Measurements from ENCODE around the gene ENTREP3.
"Not testable (repeated sequence)": the region's sequence is repeated elsewhere in the genome, so short reads cannot be mapped to it uniquely, and the experiment has no call there.

The ENTREP3 gene

GRCh38 chr1:155255243-155256007 lies at the start of gene ENTREP3:
Gene ENTREP3, minus strand, starts transcription at chr1:155255483. Its CDS starts 606 bp downstream, at chr1:155254877.
- Mint-ChIP-seq H3K36me3 (ENCODE audit: low read depth) (peaks cover 58% of the 10 kb centered on the region), H3K4me3 (peak within 1 kb of the TSS; percentile 80), H3K9me3 (no peaks in the 10 kb centered on the region), H3K4me1 (ENCODE audit: low read depth) (peaks cover 51% of the 10 kb centered on the region), H3K27me3 (no peaks in the 10 kb centered on the region), H3K27ac (peak within 1 kb of the TSS; percentile 83)
- peak; percentile 86 for DNase-seq

DNA sequence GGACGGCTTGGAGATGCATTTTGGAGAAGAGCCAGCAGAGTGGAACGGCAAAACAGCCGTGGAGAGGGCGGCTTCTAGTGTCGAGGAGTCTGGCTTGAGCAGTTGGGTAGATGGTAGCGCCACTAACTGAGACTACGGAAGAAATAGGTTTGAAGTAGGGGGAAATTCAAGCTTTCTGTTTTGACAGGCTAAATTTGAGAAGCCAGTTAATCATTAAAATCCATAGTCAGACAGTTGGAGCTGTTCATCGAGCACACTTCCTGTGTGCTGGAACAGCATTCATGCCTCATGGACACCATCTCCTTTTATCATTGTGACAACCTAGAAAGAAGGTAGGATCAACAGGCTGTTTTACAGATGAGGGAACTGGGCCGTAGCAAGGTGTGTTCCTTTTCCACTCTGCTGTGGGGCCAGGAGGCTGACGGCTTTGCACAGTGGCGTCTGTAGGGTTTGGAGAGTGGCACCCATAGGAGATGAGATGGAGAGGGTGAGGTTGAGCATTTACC lies 49.3 kb upstream of the ENTREP3 start:
- peaks cover 11% of the 10 kb centered on the region for H3K4me1 Mint-ChIP-seq (ENCODE audit: low read depth)
- no peak overlapping the region for H3K4me3 Mint-ChIP-seq
- H3K27ac Mint-ChIP-seq = no peak overlapping the region
- no peak for DNase-seq
- H3K36me3 Mint-ChIP-seq (ENCODE audit: low read depth) = peaks cover 10% of the 10 kb centered on the region
- H3K27me3 Mint-ChIP-seq = no peaks in the 10 kb centered on the region
- H3K9me3 Mint-ChIP-seq = no peaks in the 10 kb centered on the region

DNA sequence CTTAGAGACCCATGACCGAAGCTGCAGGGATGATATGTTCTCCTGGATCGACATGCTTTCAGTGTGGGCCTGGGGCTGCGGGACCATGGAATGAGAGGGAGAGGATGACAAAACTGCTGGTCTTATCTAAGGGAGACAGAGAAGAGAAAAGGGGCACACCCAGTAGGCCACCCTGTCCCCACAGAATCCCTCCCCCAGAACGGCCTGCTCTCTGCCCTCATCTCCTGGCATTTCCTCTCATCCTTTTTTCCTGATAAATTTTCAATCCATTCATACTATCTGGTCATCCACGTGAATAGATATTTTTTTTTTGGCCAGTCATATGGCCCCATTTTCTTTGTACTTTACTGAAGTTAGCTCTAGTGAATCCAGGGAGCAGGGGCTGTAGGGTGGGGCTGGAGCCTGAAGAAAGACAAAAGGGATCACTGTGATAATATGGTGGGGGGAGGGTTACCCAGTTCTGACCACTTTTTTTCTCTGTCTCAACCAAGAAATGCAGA lies 46.1 kb upstream of the ENTREP3 start, which contains the start of gene PKLR:
Gene PKLR, minus strand, starts transcription at position 97 of the 500 bp plus-strand sequence. Its CDS starts 43 bp downstream, at position 54.
- H3K27ac Mint-ChIP-seq = peak within 1 kb of the TSS; percentile 15
- no peak for DNase-seq
- peaks cover 15% of the 10 kb centered on the region for H3K27me3 Mint-ChIP-seq
- H3K36me3 Mint-ChIP-seq (ENCODE audit: low read depth) = no peaks in the 10 kb centered on the region
- H3K9me3 Mint-ChIP-seq = no peaks in the 10 kb centered on the region
- H3K4me3 Mint-ChIP-seq = no peak within 1 kb of the TSS
- H3K4me1 Mint-ChIP-seq (ENCODE audit: low read depth) = no peaks in the 10 kb centered on the region

DNA sequence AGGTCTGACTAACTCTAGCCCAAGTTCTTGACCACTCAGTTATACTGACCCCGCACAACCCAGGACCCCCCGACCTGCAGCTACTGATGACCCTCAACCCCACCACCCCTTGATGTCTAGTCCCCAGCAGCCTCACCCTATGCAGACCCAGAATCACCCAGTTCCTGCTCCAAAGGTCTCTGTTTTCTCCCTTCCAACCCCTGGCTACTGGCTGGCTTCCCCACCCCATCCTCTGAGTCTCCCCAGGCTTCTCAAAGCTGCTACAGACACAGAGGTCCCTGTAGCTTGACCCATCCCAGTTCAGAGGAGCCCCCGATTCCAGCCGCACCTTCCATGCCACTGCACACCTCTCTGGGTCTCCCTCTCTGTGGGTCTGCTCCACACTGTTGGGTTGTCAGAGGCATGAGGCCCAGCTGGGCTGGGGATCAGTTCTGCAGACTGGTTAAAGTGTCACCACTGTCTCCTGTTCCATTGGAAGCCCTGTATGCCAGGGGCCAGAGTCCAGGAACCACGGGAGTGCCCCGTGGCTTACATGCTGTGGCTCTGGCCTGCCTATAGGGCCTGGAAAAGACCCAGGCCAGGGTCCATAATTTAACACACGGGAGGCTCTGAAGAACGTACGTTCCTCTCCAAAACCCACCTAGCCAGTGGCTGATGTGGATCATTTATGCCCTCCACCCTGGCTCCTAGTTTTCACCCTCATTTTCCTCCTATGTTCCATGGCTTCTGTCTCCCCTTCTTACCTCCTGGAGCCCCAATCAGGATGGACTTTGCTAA lies 45.5 kb upstream of the ENTREP3 start:
- Mint-ChIP-seq H3K4me1 (ENCODE audit: low read depth) (no peaks in the 10 kb centered on the region), H3K36me3 (ENCODE audit: low read depth) (no peaks in the 10 kb centered on the region), H3K4me3 (no peak overlapping the region), H3K27ac (peak overlapping the region; percentile 15), H3K27me3 (peaks cover 21% of the 10 kb centered on the region), H3K9me3 (no peaks in the 10 kb centered on the region)
- no peak for DNase-seq

DNA sequence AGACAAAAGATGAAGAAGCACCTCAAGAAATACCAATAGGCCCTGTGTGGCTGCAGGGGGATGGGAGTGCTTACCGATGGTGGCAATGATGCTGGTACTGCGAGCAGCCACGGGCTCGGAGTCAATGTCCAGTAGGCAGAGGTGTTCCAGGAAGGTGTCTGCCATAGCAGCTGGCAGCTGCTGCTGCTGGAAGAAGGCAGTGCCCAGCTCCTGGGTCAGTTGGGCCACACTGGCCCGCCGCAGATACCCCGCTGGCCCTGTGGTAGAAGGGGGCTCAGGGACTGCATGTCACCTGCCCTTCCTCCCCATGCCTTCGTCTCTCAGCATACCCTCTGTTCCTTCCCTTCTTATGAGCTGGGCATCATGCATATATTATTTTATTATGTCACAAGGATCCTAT lies 44.7 kb upstream of the ENTREP3 start:
- H3K36me3 Mint-ChIP-seq (ENCODE audit: low read depth) = no peaks in the 10 kb centered on the region
- no peaks in the 10 kb centered on the region for H3K9me3 Mint-ChIP-seq
- H3K4me3 Mint-ChIP-seq = no peak overlapping the region
- H3K27ac Mint-ChIP-seq = no peak overlapping the region
- peaks cover 25% of the 10 kb centered on the region for H3K27me3 Mint-ChIP-seq
- no peaks in the 10 kb centered on the region for H3K4me1 Mint-ChIP-seq (ENCODE audit: low read depth)
- DNase-seq = no peak

- peaks cover 7% of the 10 kb centered on the region for H3K4me1 Mint-ChIP-seq (ENCODE audit: low read depth)
These were observed 42.1 kb upstream of the ENTREP3 start for GRCh38 chr1:155297384-155297783.

GRCh38 chr1:155296661-155297060 lies 41.4 kb upstream of the ENTREP3 start:
- no peak overlapping the region for H3K27ac Mint-ChIP-seq
- no peaks in the 10 kb centered on the region for H3K9me3 Mint-ChIP-seq
- H3K4me3 Mint-ChIP-seq = no peak overlapping the region
- DNase-seq = no peak
- H3K4me1 Mint-ChIP-seq (ENCODE audit: low read depth) = peaks cover 7% of the 10 kb centered on the region
- no peaks in the 10 kb centered on the region for H3K36me3 Mint-ChIP-seq (ENCODE audit: low read depth)
- H3K27me3 Mint-ChIP-seq = peaks cover 42% of the 10 kb centered on the region

More at GRCh38 chr1:155297384-155297783, 42.1 kb upstream of the ENTREP3 start:
- H3K36me3 Mint-ChIP-seq (ENCODE audit: low read depth) = no peaks in the 10 kb centered on the region
- peaks cover 42% of the 10 kb centered on the region for H3K27me3 Mint-ChIP-seq
- H3K27ac Mint-ChIP-seq = no peak overlapping the region
- no peak overlapping the region for H3K4me3 Mint-ChIP-seq
- no peak for DNase-seq
- no peaks in the 10 kb centered on the region for H3K9me3 Mint-ChIP-seq

- H3K27ac Mint-ChIP-seq = no peak overlapping the region
- no peak for DNase-seq
- H3K27me3 Mint-ChIP-seq = peaks cover 42% of the 10 kb centered on the region
- no peak overlapping the region for H3K4me3 Mint-ChIP-seq
- H3K4me1 Mint-ChIP-seq (ENCODE audit: low read depth) = peaks cover 7% of the 10 kb centered on the region
- no peaks in the 10 kb centered on the region for H3K9me3 Mint-ChIP-seq
- H3K36me3 Mint-ChIP-seq (ENCODE audit: low read depth) = no peaks in the 10 kb centered on the region
These were observed 40.6 kb upstream of the ENTREP3 start for GRCh38 chr1:155295942-155296267.

GRCh38 chr1:155295183-155295941 lies 40.1 kb upstream of the ENTREP3 start:
- Mint-ChIP-seq H3K27ac (no peak overlapping the region), H3K4me1 (ENCODE audit: low read depth) (peaks cover 7% of the 10 kb centered on the region), H3K4me3 (no peak overlapping the region), H3K27me3 (peaks cover 43% of the 10 kb centered on the region), H3K9me3 (no peaks in the 10 kb centered on the region), H3K36me3 (ENCODE audit: low read depth) (no peaks in the 10 kb centered on the region)
- no peak for DNase-seq

- Mint-ChIP-seq H3K36me3 (ENCODE audit: low read depth) (no peaks in the 10 kb centered on the region), H3K27ac (no peak overlapping the region), H3K9me3 (no peaks in the 10 kb centered on the region), H3K27me3 (peaks cover 47% of the 10 kb centered on the region), H3K4me1 (ENCODE audit: low read depth) (peaks cover 7% of the 10 kb centered on the region), H3K4me3 (no peak overlapping the region)
- no peak for DNase-seq
These were observed 39.4 kb upstream of the ENTREP3 start for GRCh38 chr1:155294520-155295182.

- no peaks in the 10 kb centered on the region for H3K9me3 Mint-ChIP-seq
- H3K27me3 Mint-ChIP-seq = peaks cover 47% of the 10 kb centered on the region
- no peak overlapping the region for H3K4me3 Mint-ChIP-seq
- peaks cover 7% of the 10 kb centered on the region for H3K4me1 Mint-ChIP-seq (ENCODE audit: low read depth)
- DNase-seq = no peak
- H3K36me3 Mint-ChIP-seq (ENCODE audit: low read depth) = no peaks in the 10 kb centered on the region
- H3K27ac Mint-ChIP-seq = no peak overlapping the region
These were observed 37.9 kb upstream of the ENTREP3 start for GRCh38 chr1:155293086-155293749.

DNA sequence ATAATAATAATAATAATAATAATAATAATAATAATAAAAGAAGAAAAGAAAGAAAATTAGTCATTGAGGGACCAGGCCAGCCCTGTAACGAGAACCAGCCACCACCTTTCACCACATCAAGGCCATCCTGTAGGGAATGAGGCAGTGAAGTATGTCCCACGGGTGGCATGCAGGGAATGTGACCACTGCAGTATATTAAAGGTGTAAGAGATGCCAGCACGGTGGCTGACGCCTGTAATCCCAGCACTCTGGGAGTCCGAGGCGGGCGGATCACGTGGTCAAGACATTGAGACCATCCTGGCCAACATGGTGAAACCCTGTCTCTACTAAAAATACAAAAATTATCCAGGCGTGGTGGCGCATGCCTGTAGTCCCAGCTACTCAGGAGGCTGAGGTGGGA lies 35.7 kb upstream of the ENTREP3 start:
- not testable (repeated sequence) for H3K27ac Mint-ChIP-seq; H3K9me3 Mint-ChIP-seq; H3K36me3 Mint-ChIP-seq (ENCODE audit: low read depth); H3K4me3 Mint-ChIP-seq; DNase-seq; H3K4me1 Mint-ChIP-seq (ENCODE audit: low read depth)
- H3K27me3 Mint-ChIP-seq = peaks cover 28% of the 10 kb centered on the region

- Mint-ChIP-seq H3K4me1 (ENCODE audit: low read depth) (no peaks in the 10 kb centered on the region), H3K27ac (no peak overlapping the region), H3K27me3 (peaks cover 5% of the 10 kb centered on the region), H3K4me3 (no peak overlapping the region), H3K36me3 (ENCODE audit: low read depth) (peaks cover 3% of the 10 kb centered on the region), H3K9me3 (no peaks in the 10 kb centered on the region)
- no peak for DNase-seq
These were observed 32.8 kb upstream of the ENTREP3 start for GRCh38 chr1:155287987-155288543.
